ENCODE results near the gene SLC1A1.
A peak's percentile ranks its signal among the peaks of the same experiment; 100 is the strongest.

Gene SLC1A1

GRCh38 chr9:4489919-4490704 is at the start of gene SLC1A1:
Gene SLC1A1, plus strand, starts transcription at chr9:4490468. Its CDS starts 212 bp downstream, at chr9:4490680.
- peak; percentile 51 for DNase-seq

- DNase-seq, result no peak
These were observed 47.5 kb upstream of the SLC1A1 start for GRCh38 chr9:4442806-4443205.

GRCh38 chr9:4443439-4443838 is 46.8 kb upstream of the SLC1A1 start:
- no peak for DNase-seq

- no peak for DNase-seq
These were observed 28.8 kb upstream of the SLC1A1 start for GRCh38 chr9:4461437-4461836.

GRCh38 chr9:4463824-4464223 is 26.4 kb upstream of the SLC1A1 start:
- no peak for DNase-seq

GRCh38 chr9:4464911-4465513 is 25.3 kb upstream of the SLC1A1 start:
- no peak for DNase-seq

- no peak for DNase-seq
These were observed 24.4 kb upstream of the SLC1A1 start for GRCh38 chr9:4465910-4466309.

GRCh38 chr9:4475301-4475700 is 15.0 kb upstream of the SLC1A1 start:
- DNase-seq, result no peak

- no peak for DNase-seq
These were observed 4.1 kb upstream of the SLC1A1 start for GRCh38 chr9:4486176-4486575.

- DNase-seq, result no peak
These were observed 728 bp upstream of the SLC1A1 start for GRCh38 chr9:4489562-4489918.

- no peak for DNase-seq
These were observed 697 bp downstream of the SLC1A1 start for GRCh38 chr9:4490705-4491625.

- DNase-seq, result no peak
These were observed 1.3 kb downstream of the SLC1A1 start for GRCh38 chr9:4491626-4491975.

GRCh38 chr9:4494332-4494731 is 4.1 kb downstream of the SLC1A1 start:
- no peak for DNase-seq

- no peak for DNase-seq
These were observed 4.5 kb downstream of the SLC1A1 start for GRCh38 chr9:4494806-4495205.

- no peak for DNase-seq
These were observed 5.3 kb downstream of the SLC1A1 start for GRCh38 chr9:4495537-4495936.

GRCh38 chr9:4496497-4496896 is 6.2 kb downstream of the SLC1A1 start:
- no peak for DNase-seq

- DNase-seq, result no peak
These were observed 7.1 kb downstream of the SLC1A1 start for GRCh38 chr9:4497395-4497794.

GRCh38 chr9:4497855-4498254 is 7.6 kb downstream of the SLC1A1 start:
- DNase-seq, result no peak

GRCh38 chr9:4499917-4500316 is 9.6 kb downstream of the SLC1A1 start:
- no peak for DNase-seq

GRCh38 chr9:4501147-4501507 is 10.9 kb downstream of the SLC1A1 start:
- DNase-seq, result no peak

GRCh38 chr9:4502444-4502843 is 12.2 kb downstream of the SLC1A1 start:
- DNase-seq, result no peak

GRCh38 chr9:4503103-4503502 is 12.8 kb downstream of the SLC1A1 start:
- DNase-seq, result no peak

- DNase-seq, result no peak
These were observed 14.0 kb downstream of the SLC1A1 start for GRCh38 chr9:4504250-4504649.

GRCh38 chr9:4506490-4506889 is 16.2 kb downstream of the SLC1A1 start:
- DNase-seq, result no peak

Measured in NCI-H526 treated with DMSO at 0.1 percent for 48 hours (cell line).